Stimulated activated memory B cell treated with anti-CD40 and anti-IgM and Interleukin-4, amounts not matched to agents 10 μg/mL and 1 μg/mL and 100 μg/mL, for 72 hours (primary cell): ENCODE measurements around the gene COL4A1.

Experiments
- ATAC-seq: fragments of 150-1000 bp; cut with Tn5 transposase; 2 replicates; pipeline ENCODE4 v1.10.0; 2021
- H3K27ac Mint-ChIP-seq: one replicate; pipeline ENCODE4 v1.8.0; 2022; ENCODE audit warnings: mild to moderate bottlenecking, mixed read lengths
- H3K27me3 Mint-ChIP-seq: one replicate; pipeline ENCODE4 v1.8.0; 2022; ENCODE audit warnings: mixed read lengths
- H3K36me3 Mint-ChIP-seq: one replicate; pipeline ENCODE4 v1.8.0; 2022; ENCODE audit warnings: mixed read lengths
- H3K4me1 Mint-ChIP-seq: one replicate; pipeline ENCODE4 v1.8.0; 2022; ENCODE audit warnings: mixed read lengths
- H3K4me3 Mint-ChIP-seq: one replicate; pipeline ENCODE4 v1.8.0; 2022; ENCODE audit warnings: mild to moderate bottlenecking, moderate library complexity, mixed read lengths
- H3K9me3 Mint-ChIP-seq: one replicate; pipeline ENCODE4 v1.8.0; 2022; ENCODE audit warnings: mixed read lengths

COL4A1 gene

DNA sequence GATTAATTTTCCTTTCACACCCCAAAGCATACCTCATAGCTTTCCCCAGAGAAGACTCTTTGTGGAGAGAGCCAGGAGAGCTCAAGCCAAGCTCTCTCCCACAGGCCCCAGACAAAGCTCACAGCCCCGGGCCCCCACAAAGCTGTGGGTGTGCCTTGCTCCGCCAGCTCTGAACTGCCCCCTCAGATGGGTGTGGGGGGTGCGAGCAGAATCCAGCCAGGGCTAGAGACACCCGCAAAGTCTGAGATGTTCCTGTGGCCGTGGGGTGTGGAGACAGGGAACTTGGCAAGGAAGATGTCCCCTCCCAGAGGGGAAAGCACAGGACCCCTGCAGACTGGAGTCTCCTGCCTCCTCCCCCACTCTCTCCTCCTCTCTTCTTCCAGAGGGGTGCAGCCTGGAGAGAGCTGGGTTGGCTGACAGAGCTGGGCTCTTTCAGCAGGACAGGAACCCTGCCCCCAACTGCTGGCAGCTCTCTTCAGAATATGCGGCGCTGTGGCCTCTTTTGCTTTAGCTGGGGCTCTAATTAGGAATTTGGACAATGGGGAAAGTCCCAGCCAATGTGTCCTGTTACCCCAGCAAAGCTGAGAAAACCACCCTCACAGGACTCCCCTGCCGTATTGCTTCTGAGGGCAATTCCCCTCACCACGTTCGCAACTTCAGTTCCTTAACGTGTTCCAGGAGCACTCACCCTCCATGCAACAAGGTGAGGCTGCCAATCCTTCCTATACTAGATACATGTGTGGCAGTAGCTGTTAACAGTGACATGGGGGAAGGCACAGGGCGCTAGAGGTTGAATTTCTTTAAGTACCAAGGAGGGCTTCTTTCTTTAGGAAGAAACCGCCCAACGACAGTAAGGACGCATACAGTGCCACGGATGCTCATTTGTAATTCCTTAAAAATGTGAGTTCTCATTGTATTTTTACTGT is 170.0 kb downstream of the COL4A1 start:
- Mint-ChIP-seq H3K27ac (no peak overlapping the region), H3K4me3 (no peak overlapping the region)

DNA sequence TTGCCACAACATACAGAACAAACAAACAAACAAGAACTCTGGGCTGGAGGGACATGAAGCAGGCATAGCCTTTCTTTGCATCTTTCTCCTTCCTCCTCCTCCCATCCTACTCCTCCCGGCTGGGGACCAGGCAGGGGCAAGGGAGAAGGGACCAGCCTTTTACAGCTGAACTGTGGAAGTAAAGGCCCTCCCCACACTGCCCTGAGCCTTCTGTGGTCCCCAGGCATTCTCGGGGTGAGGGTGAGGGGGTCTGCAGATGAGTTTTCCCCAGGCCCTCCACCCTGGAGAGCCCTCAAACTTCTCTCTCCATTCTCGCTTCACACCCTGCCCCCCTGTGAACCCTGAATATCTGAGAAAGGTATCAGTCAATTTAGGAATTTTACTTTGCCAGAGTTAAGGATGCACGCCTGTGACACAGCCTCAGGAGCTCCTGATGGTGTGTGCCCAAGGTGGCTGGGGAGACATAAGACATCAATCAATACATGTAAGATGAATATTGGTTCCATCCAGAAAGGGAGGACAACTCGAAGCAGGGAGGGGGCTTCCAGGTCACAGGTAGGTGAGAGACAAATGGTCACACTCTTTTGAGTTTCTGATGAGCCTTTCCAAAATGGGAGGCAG is 170.9 kb downstream of the COL4A1 start:
- ATAC-seq = no peak
- H3K27me3 Mint-ChIP-seq = peaks cover 43% of the 10 kb centered on the region

More for the DNA sequence above, 170.0 kb downstream of the COL4A1 start:
- no peak for ATAC-seq
- peaks cover 3% of the 10 kb centered on the region for H3K9me3 Mint-ChIP-seq
- peaks cover 43% of the 10 kb centered on the region for H3K27me3 Mint-ChIP-seq
- H3K36me3 Mint-ChIP-seq = no peaks in the 10 kb centered on the region
- peaks cover 10% of the 10 kb centered on the region for H3K4me1 Mint-ChIP-seq

GRCh38 chr13:110134801-110135200 is 172.2 kb downstream of the COL4A1 start:
- Mint-ChIP-seq H3K36me3 (no peaks in the 10 kb centered on the region), H3K27me3 (peaks cover 36% of the 10 kb centered on the region), H3K4me3 (no peak overlapping the region), H3K4me1 (peaks cover 10% of the 10 kb centered on the region), H3K27ac (no peak overlapping the region), H3K9me3 (peaks cover 1% of the 10 kb centered on the region)
- no peak for ATAC-seq

More for the DNA sequence above, 170.9 kb downstream of the COL4A1 start:
- Mint-ChIP-seq H3K9me3 (peaks cover 3% of the 10 kb centered on the region), H3K4me3 (no peak overlapping the region), H3K4me1 (peaks cover 10% of the 10 kb centered on the region), H3K36me3 (no peaks in the 10 kb centered on the region), H3K27ac (no peak overlapping the region)

- peaks cover 10% of the 10 kb centered on the region for H3K4me1 Mint-ChIP-seq
- H3K36me3 Mint-ChIP-seq = no peaks in the 10 kb centered on the region
- no peak for ATAC-seq
- H3K27ac Mint-ChIP-seq = no peak overlapping the region
- H3K27me3 Mint-ChIP-seq = peaks cover 25% of the 10 kb centered on the region
- no peak overlapping the region for H3K4me3 Mint-ChIP-seq
- H3K9me3 Mint-ChIP-seq = peaks cover 3% of the 10 kb centered on the region
Observed at GRCh38 chr13:110133425-110134235, 173.3 kb downstream of the COL4A1 start.

DNA sequence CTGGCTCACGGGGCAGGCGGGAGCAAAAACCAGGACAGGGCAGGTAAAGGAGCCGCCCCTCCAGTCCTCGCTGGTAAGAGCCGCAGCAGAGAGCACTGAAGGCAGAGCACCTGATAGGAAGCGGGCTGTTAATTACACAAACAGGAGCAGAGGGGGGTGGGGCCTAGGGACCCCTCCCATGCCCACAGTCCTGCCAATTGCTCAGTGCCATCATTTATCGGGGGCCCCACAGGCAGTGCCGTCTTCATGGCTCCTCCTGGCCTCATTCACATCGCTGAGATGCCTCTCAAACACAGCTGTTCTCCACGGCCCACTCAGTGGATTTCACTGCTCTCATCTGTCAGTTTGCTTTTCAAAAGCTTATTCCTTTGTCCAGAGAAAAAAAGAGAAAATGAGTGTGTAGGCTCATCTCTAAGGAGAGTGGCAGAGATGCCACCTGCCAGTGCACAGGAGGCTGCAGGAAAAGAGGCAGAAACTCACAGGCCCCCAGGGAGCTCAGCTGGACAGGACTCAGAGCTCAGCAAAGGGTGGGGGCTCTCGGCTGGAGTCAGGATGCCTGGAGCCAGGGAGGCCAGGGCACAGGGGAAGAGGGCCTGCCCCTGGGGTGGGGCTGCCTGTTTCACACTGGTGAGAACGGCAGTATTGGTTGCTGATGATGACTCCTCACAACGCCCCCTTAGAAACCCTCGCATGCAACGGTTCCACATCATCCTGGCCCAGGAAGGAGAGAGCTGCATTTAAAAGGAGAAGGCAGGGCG is 174.6 kb downstream of the COL4A1 start:
- Mint-ChIP-seq H3K36me3 (no peaks in the 10 kb centered on the region), H3K27me3 (peaks cover 16% of the 10 kb centered on the region), H3K4me1 (peaks cover 4% of the 10 kb centered on the region), H3K27ac (no peak overlapping the region), H3K9me3 (peaks cover 3% of the 10 kb centered on the region), H3K4me3 (no peak overlapping the region)
- ATAC-seq = no peak

GRCh38 chr13:110131424-110131823 is 175.5 kb downstream of the COL4A1 start:
- H3K4me3 Mint-ChIP-seq = no peak overlapping the region
- peaks cover 16% of the 10 kb centered on the region for H3K27me3 Mint-ChIP-seq
- H3K4me1 Mint-ChIP-seq = no peaks in the 10 kb centered on the region
- no peak for ATAC-seq
- H3K9me3 Mint-ChIP-seq = peaks cover 3% of the 10 kb centered on the region
- H3K27ac Mint-ChIP-seq = no peak overlapping the region
- no peaks in the 10 kb centered on the region for H3K36me3 Mint-ChIP-seq

DNA sequence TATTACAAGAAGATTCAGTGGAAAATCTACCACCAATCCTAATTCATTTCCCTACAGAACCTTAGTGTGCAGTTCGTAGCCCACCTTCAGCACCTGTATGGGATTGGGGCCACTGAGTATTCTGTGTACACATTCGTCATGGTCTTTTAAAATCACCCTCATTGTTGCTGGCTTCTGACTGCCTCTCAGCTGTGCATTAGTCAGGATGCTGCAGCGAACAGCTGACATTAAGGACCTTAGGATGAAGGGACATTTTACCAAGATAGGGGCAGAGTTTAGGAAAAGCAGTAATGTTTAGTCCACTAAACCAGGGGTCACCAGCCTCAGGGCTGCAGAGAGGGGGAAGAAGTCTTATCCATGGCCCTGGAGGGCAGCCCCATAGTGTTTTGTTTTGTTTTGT is 176.5 kb downstream of the COL4A1 start:
- H3K27me3 Mint-ChIP-seq = peaks cover 20% of the 10 kb centered on the region
- H3K36me3 Mint-ChIP-seq = no peaks in the 10 kb centered on the region
- no peaks in the 10 kb centered on the region for H3K4me1 Mint-ChIP-seq
- no peak for ATAC-seq
- peaks cover 3% of the 10 kb centered on the region for H3K9me3 Mint-ChIP-seq
- no peak overlapping the region for H3K4me3 Mint-ChIP-seq
- H3K27ac Mint-ChIP-seq = no peak overlapping the region

- no peak for ATAC-seq
- Mint-ChIP-seq H3K27me3 (peaks cover 27% of the 10 kb centered on the region), H3K36me3 (no peaks in the 10 kb centered on the region), H3K9me3 (peaks cover 3% of the 10 kb centered on the region), H3K27ac (no peak overlapping the region), H3K4me1 (no peaks in the 10 kb centered on the region), H3K4me3 (no peak overlapping the region)
Observed at GRCh38 chr13:110129539-110130186, 177.3 kb downstream of the COL4A1 start.

GRCh38 chr13:110129076-110129475 is 177.9 kb downstream of the COL4A1 start:
- no peaks in the 10 kb centered on the region for H3K36me3 Mint-ChIP-seq
- no peaks in the 10 kb centered on the region for H3K4me1 Mint-ChIP-seq
- H3K27me3 Mint-ChIP-seq = peaks cover 32% of the 10 kb centered on the region
- no peak overlapping the region for H3K27ac Mint-ChIP-seq
- H3K9me3 Mint-ChIP-seq = peaks cover 3% of the 10 kb centered on the region
- no peak for ATAC-seq
- H3K4me3 Mint-ChIP-seq = no peak overlapping the region

GRCh38 chr13:110128546-110128945 is 178.4 kb downstream of the COL4A1 start:
- no peak overlapping the region for H3K27ac Mint-ChIP-seq
- no peak for ATAC-seq
- no peak overlapping the region for H3K4me3 Mint-ChIP-seq
- H3K36me3 Mint-ChIP-seq = no peaks in the 10 kb centered on the region
- peaks cover 32% of the 10 kb centered on the region for H3K27me3 Mint-ChIP-seq
- no peaks in the 10 kb centered on the region for H3K4me1 Mint-ChIP-seq
- peaks cover 3% of the 10 kb centered on the region for H3K9me3 Mint-ChIP-seq

DNA sequence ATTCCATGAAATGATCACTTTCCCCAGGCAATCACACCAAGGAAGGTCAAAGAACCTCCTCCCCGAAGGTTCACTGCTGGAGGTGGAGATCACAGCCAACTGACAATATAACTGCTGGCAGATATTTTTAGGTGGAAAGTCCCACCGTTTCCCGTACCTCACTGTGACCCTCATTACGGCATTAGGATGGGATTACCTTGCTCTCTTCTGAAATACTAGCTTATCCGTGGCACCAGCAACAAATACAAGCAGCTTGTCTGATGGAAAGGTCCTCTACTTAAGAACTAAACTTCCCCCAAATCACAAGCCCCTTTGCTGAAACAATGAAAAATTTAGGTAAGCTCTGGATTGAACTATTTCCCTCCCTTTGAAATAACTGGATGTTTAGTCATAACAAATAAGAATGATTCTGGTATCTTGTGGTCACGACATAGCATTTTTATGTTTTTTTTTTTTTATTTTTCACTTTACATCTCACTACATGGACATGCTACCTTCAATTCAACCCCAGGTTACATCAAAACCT is 178.9 kb downstream of the COL4A1 start:
- Mint-ChIP-seq H3K27me3 (peaks cover 32% of the 10 kb centered on the region), H3K27ac (no peak overlapping the region), H3K9me3 (peaks cover 3% of the 10 kb centered on the region), H3K4me1 (no peaks in the 10 kb centered on the region), H3K36me3 (no peaks in the 10 kb centered on the region), H3K4me3 (no peak overlapping the region)
- no peak for ATAC-seq

- H3K4me3 Mint-ChIP-seq = no peak overlapping the region
- H3K36me3 Mint-ChIP-seq = no peaks in the 10 kb centered on the region
- H3K9me3 Mint-ChIP-seq = peaks cover 3% of the 10 kb centered on the region
- no peak for ATAC-seq
- no peaks in the 10 kb centered on the region for H3K4me1 Mint-ChIP-seq
- no peak overlapping the region for H3K27ac Mint-ChIP-seq
- peaks cover 32% of the 10 kb centered on the region for H3K27me3 Mint-ChIP-seq
Observed at GRCh38 chr13:110126391-110126961, 180.5 kb downstream of the COL4A1 start.

DNA sequence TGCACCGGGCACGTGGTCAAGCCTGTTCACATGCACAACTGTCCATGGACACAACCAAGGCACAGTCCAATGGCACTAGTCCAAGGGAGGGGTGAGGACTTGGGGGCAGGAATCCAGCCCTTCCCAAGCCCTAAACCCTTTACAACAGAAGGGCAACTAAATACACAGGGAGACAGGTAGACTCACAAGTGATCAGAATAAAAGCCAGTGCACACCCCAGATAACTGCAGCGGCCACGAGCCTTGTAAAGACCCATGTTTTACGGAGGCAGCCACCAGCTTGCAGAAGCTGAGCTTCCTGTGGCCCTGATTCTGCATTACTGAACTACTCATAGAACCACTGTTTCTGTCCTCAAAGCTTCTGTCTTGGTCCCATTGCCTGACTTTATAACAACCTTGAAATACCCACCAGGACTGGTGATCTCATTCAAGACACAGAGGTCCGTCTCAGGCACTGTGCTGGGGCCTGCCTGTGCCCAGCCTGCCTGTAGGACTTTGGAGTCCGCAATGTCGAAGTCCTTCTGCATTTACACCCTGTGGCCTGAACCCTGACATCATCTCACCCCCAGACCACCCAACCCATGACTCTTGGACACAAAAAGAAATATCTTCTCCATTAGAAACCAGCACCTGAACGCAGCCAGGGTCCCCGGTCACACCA is 181.2 kb downstream of the COL4A1 start:
- ATAC-seq = no peak
- H3K27me3 Mint-ChIP-seq = peaks cover 32% of the 10 kb centered on the region
- peaks cover 3% of the 10 kb centered on the region for H3K9me3 Mint-ChIP-seq
- H3K4me3 Mint-ChIP-seq = no peak overlapping the region
- H3K4me1 Mint-ChIP-seq = no peaks in the 10 kb centered on the region
- H3K27ac Mint-ChIP-seq = no peak overlapping the region
- no peaks in the 10 kb centered on the region for H3K36me3 Mint-ChIP-seq
